ENCODE data around the gene ELFN1.
"Not testable (repeated sequence)": the region's sequence is repeated elsewhere in the genome, so short reads cannot be mapped to it uniquely, and the experiment has no call there.

Gene ELFN1

DNA sequence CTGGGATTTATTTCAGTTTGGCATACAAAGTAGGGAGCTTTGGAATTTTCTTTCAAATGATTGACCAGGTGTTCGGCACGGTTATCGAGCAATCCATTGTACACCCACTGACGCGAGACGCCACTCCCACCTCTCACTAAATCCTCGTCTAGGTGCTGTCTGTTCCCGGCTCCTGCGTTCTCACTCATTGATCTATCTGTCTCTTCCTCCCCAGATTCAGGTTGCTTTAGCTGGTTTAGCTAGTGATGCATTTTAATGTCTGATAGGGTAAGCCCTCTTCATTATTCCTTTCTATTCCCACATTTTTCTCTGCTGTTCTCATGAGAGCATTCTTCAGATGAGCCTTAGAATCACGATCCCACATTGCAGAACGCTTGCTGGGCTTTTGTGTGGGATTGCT is 91.7 kb downstream of the ELFN1 start:
- TF ChIP-seq, protein P1, sequence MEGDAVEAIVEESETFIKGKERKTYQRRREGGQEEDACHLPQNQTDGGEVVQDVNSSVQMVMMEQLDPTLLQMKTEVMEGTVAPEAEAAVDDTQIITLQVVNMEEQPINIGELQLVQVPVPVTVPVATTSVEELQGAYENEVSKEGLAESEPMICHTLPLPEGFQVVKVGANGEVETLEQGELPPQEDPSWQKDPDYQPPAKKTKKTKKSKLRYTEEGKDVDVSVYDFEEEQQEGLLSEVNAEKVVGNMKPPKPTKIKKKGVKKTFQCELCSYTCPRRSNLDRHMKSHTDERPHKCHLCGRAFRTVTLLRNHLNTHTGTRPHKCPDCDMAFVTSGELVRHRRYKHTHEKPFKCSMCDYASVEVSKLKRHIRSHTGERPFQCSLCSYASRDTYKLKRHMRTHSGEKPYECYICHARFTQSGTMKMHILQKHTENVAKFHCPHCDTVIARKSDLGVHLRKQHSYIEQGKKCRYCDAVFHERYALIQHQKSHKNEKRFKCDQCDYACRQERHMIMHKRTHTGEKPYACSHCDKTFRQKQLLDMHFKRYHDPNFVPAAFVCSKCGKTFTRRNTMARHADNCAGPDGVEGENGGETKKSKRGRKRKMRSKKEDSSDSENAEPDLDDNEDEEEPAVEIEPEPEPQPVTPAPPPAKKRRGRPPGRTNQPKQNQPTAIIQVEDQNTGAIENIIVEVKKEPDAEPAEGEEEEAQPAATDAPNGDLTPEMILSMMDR (IDR thresholded peaks at IDR 0.05; ENCODE audit: borderline replicate concordance, insufficient read depth, low read depth, low read length) = no peak
- H3K4me3 ChIP-seq (ENCODE audit: low read depth, low read length) = no peak overlapping the region

DNA sequence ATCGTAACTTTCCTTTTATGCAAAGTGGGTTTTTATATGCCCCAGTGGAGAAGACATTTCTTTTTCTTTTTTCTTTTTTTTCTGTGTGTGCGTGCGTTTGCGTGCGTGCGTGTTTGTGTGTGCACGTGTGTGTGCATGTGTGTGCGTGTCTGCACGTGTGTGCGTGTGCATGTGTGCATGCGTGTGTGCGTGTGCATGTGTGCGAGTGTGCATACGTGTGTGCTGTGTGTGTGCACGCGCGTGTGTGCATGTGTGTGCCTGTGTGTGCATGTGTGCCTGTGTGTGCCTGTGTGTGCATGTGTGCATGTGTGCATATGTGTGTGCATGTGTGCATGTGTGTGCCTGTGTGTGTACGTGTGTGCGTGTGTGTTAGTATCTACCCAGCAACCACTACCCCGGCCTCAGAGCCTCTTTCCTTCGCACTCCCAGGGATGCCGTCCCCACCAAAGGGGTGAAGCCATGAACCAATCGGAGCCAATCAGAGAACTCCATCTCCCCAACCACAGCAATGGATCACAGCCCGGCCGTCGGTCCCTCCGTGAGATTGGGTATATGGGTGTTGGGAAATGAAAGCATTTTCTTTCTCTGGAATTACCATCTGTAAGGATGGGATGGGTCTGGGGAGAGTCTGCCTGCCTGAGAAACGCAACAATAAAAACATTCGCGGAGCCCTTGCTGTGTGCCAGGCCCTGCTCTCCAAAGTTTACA is 92.3 kb downstream of the ELFN1 start:
- no peak overlapping the region for H3K4me3 ChIP-seq (ENCODE audit: low read depth, low read length)

DNA sequence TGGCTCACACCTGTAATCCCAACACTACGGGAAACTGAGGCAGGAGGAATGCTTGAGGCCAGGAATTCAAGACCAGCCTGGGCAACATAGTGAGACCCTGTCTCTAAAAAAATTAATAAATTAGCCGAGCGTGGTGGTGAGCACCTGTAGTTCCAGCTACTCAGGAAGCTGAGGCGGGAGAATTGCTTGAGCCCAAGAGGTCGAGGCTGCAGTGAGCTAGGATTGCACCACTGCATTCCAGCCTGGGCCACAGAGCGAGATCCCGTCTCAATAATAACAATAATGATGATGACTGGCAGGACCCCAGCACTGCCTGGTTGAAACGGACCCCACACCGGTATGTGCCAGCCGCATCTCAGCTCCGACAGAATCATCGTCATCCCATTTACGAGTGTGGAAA is 93.0 kb downstream of the ELFN1 start:
- no peak overlapping the region for H3K4me3 ChIP-seq (ENCODE audit: low read depth, low read length)
- TF ChIP-seq, protein P1 (IDR thresholded peaks at IDR 0.05; ENCODE audit: borderline replicate concordance, insufficient read depth, low read depth, low read length) = no peak

More for the DNA sequence above, 92.3 kb downstream of the ELFN1 start:
- TF ChIP-seq, protein P1 (IDR thresholded peaks at IDR 0.05; ENCODE audit: borderline replicate concordance, insufficient read depth, low read depth, low read length) = no peak

DNA sequence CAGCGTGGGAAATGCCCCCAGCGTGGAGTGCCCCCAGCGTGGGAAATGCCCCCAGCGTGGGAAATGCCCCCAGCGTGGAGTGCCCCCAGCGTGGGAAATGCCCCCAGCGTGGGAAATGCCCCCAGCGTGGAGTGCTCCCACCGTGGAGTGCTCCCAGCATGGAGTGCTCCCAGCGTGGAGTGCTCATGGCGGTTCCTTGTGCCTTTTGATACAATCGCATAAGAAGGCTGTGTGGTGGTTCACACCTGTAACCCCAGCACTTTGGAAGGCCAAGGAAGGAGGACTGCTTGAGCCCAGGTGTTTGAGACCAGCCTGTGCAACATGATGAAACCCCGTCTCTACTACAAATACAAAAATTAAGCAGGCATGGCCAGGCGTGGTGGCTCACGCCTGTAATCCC is 93.8 kb downstream of the ELFN1 start:
- H3K4me3 ChIP-seq (ENCODE audit: low read depth, low read length) = not testable (repeated sequence)

DNA sequence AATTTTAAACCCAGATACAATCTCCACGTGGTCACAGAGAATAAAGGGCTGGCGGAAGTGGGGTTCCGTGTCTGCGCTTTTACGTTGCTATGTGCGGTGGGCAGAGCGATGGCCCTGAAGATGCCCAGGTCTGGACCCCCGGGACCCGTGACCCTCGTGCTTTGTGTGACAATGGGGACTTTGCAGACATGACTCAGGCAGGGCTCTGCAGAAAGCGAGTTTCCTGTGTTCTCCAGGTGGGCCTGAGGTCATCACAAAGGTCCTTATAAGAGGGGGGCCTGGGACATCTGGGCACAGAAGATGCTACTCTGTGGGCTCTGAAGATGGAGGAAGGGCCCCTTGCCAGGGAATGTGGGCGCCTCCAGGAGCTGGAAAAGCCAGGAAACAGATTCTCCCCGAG is 95.3 kb downstream of the ELFN1 start:
- TF ChIP-seq, protein P1 (IDR thresholded peaks at IDR 0.05; ENCODE audit: borderline replicate concordance, insufficient read depth, low read depth, low read length) = no peak
- H3K4me3 ChIP-seq (ENCODE audit: low read depth, low read length) = no peak overlapping the region

DNA sequence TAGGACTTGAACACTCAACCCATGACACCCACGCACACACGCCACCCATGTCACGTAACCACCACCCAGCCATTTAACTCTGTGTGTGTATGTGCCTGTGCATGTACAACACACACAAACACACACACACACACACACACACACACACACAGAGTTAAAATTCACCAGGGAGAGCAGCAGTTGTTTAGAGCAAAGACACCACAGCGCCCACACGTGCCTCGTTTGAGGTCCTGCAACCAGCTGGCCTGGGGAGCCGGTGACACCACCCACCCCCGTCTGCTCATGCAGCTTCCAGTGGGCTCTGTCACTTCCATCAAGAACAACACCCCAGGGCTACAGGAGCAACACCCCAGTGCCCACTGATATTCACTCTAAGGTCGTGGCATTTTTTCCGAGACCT is 97.4 kb downstream of the ELFN1 start:
- TF ChIP-seq, protein P1 (IDR thresholded peaks at IDR 0.05; ENCODE audit: borderline replicate concordance, insufficient read depth, low read depth, low read length) = no peak
- no peak overlapping the region for H3K4me3 ChIP-seq (ENCODE audit: low read depth, low read length)

DNA sequence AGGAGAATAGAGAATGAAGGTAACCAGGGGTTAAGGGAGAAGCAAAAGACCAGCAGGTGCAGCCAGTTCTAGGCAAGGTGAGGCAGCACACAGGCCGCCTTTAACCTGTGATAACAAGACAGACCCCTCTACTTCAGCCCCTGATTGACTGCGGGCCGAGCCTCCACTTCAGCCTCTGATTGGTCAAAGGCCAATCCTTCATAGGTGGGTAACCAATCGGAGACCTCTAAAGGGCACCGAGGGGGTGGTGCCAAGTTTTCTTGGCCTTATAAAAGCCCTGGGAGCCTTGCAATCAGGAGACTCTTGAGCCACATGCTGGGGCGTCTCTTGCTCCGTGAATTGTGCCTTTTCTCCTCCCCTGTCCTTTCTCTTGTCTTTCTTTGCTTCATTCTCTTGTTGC is 98.8 kb downstream of the ELFN1 start:
- no peak overlapping the region for H3K4me3 ChIP-seq (ENCODE audit: low read depth, low read length)
- TF ChIP-seq, protein P1 (IDR thresholded peaks at IDR 0.05; ENCODE audit: borderline replicate concordance, insufficient read depth, low read depth, low read length) = no peak
